ENCODE measurements around the gene OAS1. TPM values are rescaled to one million over a fixed set of nuclear protein-coding genes. Genes with fewer than 3 reads are reported as not detected.

OAS1 gene
- total and polyA plus RNA-seq, 2 of the 8 experiments (the other 6 are each of a cell fraction or from before 2014, with no cell fraction given) = 0.23 TPM; not detected in 1

- no peak for FAIRE-seq
- no peak overlapping the region for H2BK15ac ChIP-seq (ENCODE audit: low read length)
- H3K9me3 ChIP-seq (ENCODE audit: insufficient read depth in 2 of 2, low read depth in 1 of 2, low read length in 1 of 2) = peaks cover 0 to 12% of the 10 kb centered on the region in 2 experiments; a peak in 2 of 4 replicates
- H3K79me1 ChIP-seq (ENCODE audit: low read depth, low read length) = no peaks in the 10 kb centered on the region
- no peak overlapping the region for H2BK20ac ChIP-seq (ENCODE audit: low read length)
- H2AFZ ChIP-seq (ENCODE audit: low read length) = no peak overlapping the region
- no peak overlapping the region for H3K18ac ChIP-seq (ENCODE audit: extremely low read depth, low read length)
- ChIA-PET POLR2A (ENCODE audit: partially characterized antibody) (no interaction called here), CTCF (ENCODE audit: partially characterized antibody) (interaction anchor here (0.5 to 1.8 kb wide), 4 partner anchors 28 to 65 kb away, joined by 3 to 7 read pairs (median 6); no protein-coding TSS in a partner anchor)
- peak in 1 of 2 experiments; percentile 2 for DNase-seq (ENCODE audit: low read depth in 1 of 2, low spot score in 2 of 2)
- no peak overlapping the region for H2BK12ac ChIP-seq (ENCODE audit: low read depth, low read length)
- no peaks in the 10 kb centered on the region for H3K79me2 ChIP-seq (ENCODE audit: control insufficient read depth in 1 of 2, insufficient read depth in 2 of 2, low read length in 2 of 2)
- H3K4me1 ChIP-seq (replicated peaks in 1 of 4; ENCODE audit: control insufficient read depth in 3 of 4, insufficient read depth in 4 of 4, low read length in 3 of 4) = peaks cover 0 to 3% (median 0%) of the 10 kb centered on the region in 4 experiments; a peak in 2 of 7 replicates
- no peak overlapping the region for H4K91ac ChIP-seq (replicated peaks; ENCODE audit: insufficient read length, low read length)
- no peak overlapping the region for H3K14ac ChIP-seq (ENCODE audit: insufficient read length)
- H2BK5ac ChIP-seq (ENCODE audit: low read depth, low read length) = no peak overlapping the region
- TF ChIP-seq CTCF (IDR thresholded peaks at IDR 0.05; ENCODE audit: control extremely low read depth in 1 of 3, insufficient read depth in 1 of 3, low read depth in 1 of 3, low read length in 3 of 3) = no peak
- no peak for TF ChIP-seq E2F6 (IDR thresholded peaks at IDR 0.05)
- no peak for TF ChIP-seq CHD2 (IDR thresholded peaks at IDR 0.05; ENCODE audit: low read length)
- TF ChIP-seq JUND (IDR thresholded peaks at IDR 0.05; ENCODE audit: low read length) = no peak
- no peak for TF ChIP-seq TBP (IDR thresholded peaks at IDR 0.05; ENCODE audit: low read depth, low read length)
- TF ChIP-seq MAFK (IDR thresholded peaks at IDR 0.05; ENCODE audit: low read depth, low read length) = no peak
- TF ChIP-seq SP4 (IDR thresholded peaks at IDR 0.05; ENCODE audit: low read length) = no peak
- no peak for TF ChIP-seq POU5F1 (IDR thresholded peaks at IDR 0.05; ENCODE audit: low read depth, low read length)
- no peak for TF ChIP-seq KDM4A (IDR thresholded peaks at IDR 0.05; ENCODE audit: low read depth, low read length, severe bottlenecking)
- no peak overlapping the region for H3K56ac ChIP-seq (replicated peaks; ENCODE audit: insufficient read length, low read depth, low read length)
- no peak overlapping the region for H3K4me2 ChIP-seq (ENCODE audit: insufficient read depth in 1 of 2, low read depth in 2 of 2, low read length in 2 of 2)
- H4K8ac ChIP-seq (ENCODE audit: extremely low read depth, insufficient read depth, low read length) = no peak overlapping the region
- H3K27me3 ChIP-seq (replicated peaks in 1 of 4; ENCODE audit: control insufficient read depth in 3 of 4, extremely low read depth in 1 of 4, insufficient read depth in 3 of 4, low read length in 3 of 4) = no peaks in the 10 kb centered on the region
- no peak overlapping the region for H3K9ac ChIP-seq (replicated peaks in 1 of 4; ENCODE audit: extremely low read depth in 1 of 4, low read depth in 3 of 4, low read length in 3 of 4)
- no peak overlapping the region for H3K4me3 ChIP-seq (ENCODE audit: extremely low read depth in 1 of 4, insufficient read depth in 2 of 4, low read depth in 3 of 4, low read length in 4 of 4)
- H2BK120ac ChIP-seq (replicated peaks; ENCODE audit: low read depth, low read length) = no peak overlapping the region
- H3K36me3 ChIP-seq (ENCODE audit: control insufficient read depth in 2 of 4, insufficient read depth in 4 of 4, low read length in 3 of 4) = no peaks in the 10 kb centered on the region
- H4K20me1 ChIP-seq (replicated peaks in 1 of 2; ENCODE audit: control insufficient read depth in 1 of 2, insufficient read depth in 2 of 2, low read length in 2 of 2) = no peaks in the 10 kb centered on the region
- no peak overlapping the region for H4K5ac ChIP-seq (ENCODE audit: insufficient read length, low read depth, low read length)
- WGBS, 2 experiments (ENCODE audit: extremely low coverage in 1 of 2, insufficient coverage in 1 of 2, insufficient read length in 1 of 2, insufficient replicate concordance in 2 of 2, low coverage in 1 of 2, low lambda C conversion rate in 2 of 2, missing lambda C conversion rate in 1 of 2) = 100% methylated on average over 1 of the region's 2 CpGs; no CpG with 5 or more reads in 1 of the 2 experiments
- H3K23ac ChIP-seq (ENCODE audit: insufficient read length) = no peak overlapping the region
- no peak overlapping the region for H3K4ac ChIP-seq (replicated peaks; ENCODE audit: insufficient read length, low read depth, low read length)
- no peaks in the 10 kb centered on the region for H3K23me2 ChIP-seq (ENCODE audit: low read depth, low read length)
- H2AK5ac ChIP-seq (ENCODE audit: low read depth, low read length) = no peak overlapping the region
- no peak overlapping the region for H3K27ac ChIP-seq (ENCODE audit: low read depth, low read length)
Measured at GRCh38 chr12:112927925-112928324, 21.2 kb downstream of the OAS1 start.
